B cell (primary cell): ENCODE results near the gene PRKCZ. TPM values are rescaled to one million over a fixed set of nuclear protein-coding genes. Genes with fewer than 3 reads are reported as not detected.

Experiments
- ATAC-seq: fragments of 200-7000 bp; cut with Tn5 transposase; one replicate; pipeline ENCODE4 v1.10.0; 2021; ENCODE audit warnings: low read depth, mild to moderate bottlenecking, moderate number of reproducible peaks, moderate library complexity
- CTCF ChIA-PET: fragments of 350-600 bp; sonication (Branson Sonifier 250); formaldehyde crosslinking; loops from one replicate; lab custom pipeline; 2021; ENCODE audit warnings: antibody characterized with exemption, inconsistent platforms; lab: Charles Lee
- POLR2A ChIA-PET: fragments of 350-600 bp; sonication (Branson Sonifier 250); formaldehyde crosslinking; loops from one replicate; lab custom pipeline; 2021; ENCODE audit warnings: antibody characterized with exemption; lab: Charles Lee
- DNase-seq: peaks from one replicate; pipeline ENCODE4 v3.0.0; 2013
- H2AFZ ChIP-seq: 2 replicates; pipeline ENCODE4 v1.6.1; 2012; ENCODE audit warnings: mild to moderate bottlenecking, low read depth, low read length; ENCODE audit not compliant: insufficient read depth, poor library complexity, severe bottlenecking
- H3K27ac ChIP-seq, 2 donors: 1 replicate in 1 of 2; 2 replicates in 1 of 2; pipeline ENCODE4 v1.5.1; 2012 to 2013; ENCODE audit warnings: low read length in 2 of 2, mild to moderate bottlenecking in 2 of 2, moderate library complexity in 1 of 2
- H3K27me3 ChIP-seq, 4 experiments: fragments of 200-600 bp in 1 of 4; sonication (generic) in 1 of 4; replicated peaks in 1 of 4; 1 replicate in 2 of 4; 2 replicates in 2 of 4; pipeline versions ENCODE4 v1.6.1 to v1.7.0; 2013 to 2016; ENCODE audit warnings: low read length in 3 of 4, mild to moderate bottlenecking in 2 of 4, mixed read lengths in 1 of 4, moderate library complexity in 1 of 4; ENCODE audit not compliant: insufficient read depth in 4 of 4, control insufficient read depth in 3 of 4; ENCODE audit errors: control extremely low read depth in 1 of 4
- H3K36me3 ChIP-seq, 2 experiments: replicated peaks in 1 of 2; 1 replicate in 1 of 2; 2 replicates in 1 of 2; pipeline versions ENCODE4 v1.6.1 to v1.7.1; 2013; ENCODE audit warnings: low read length in 1 of 2; ENCODE audit not compliant: insufficient read depth in 2 of 2, control insufficient read depth in 1 of 2; ENCODE audit errors: control extremely low read depth in 1 of 2, extremely low read depth in 1 of 2
- H3K4me1 ChIP-seq, 2 donors: fragments of 200-600 bp in 1 of 2; sonication (generic) in 1 of 2; 1 replicate in 1 of 2; 2 replicates in 1 of 2; pipeline versions ENCODE4 v1.5.1 to v1.6.1; 2013 to 2017; ENCODE audit warnings: low read length in 2 of 2; ENCODE audit not compliant: control insufficient read depth in 2 of 2, insufficient read depth in 2 of 2
- H3K4me2 ChIP-seq: replicated peaks from 2 replicates; pipeline ENCODE3; 2012; ENCODE audit warnings: mild to moderate bottlenecking, low read depth, low read length; ENCODE audit not compliant: poor library complexity, severe bottlenecking
- H3K4me3 ChIP-seq, 5 experiments: fragments of 200-600 bp in 1 of 5; sonication (generic) in 1 of 5; 1 replicate in 3 of 5; 2 replicates in 2 of 5; pipeline versions ENCODE4 v1.5.1 to v1.7.0; 2011 to 2016; ENCODE audit warnings: low read length in 4 of 5, mild to moderate bottlenecking in 4 of 5, low read depth in 2 of 5, control low read depth in 1 of 5, moderate library complexity in 1 of 5; ENCODE audit not compliant: insufficient read depth in 1 of 5; ENCODE audit errors: control extremely low read depth in 1 of 5, extremely low read depth in 1 of 5
- H3K79me2 ChIP-seq: fragments of 200-600 bp; sonication (generic); one replicate; pipeline ENCODE4 v1.6.0; 2016; ENCODE audit warnings: low read length; ENCODE audit not compliant: control insufficient read depth, insufficient read depth
- H3K9ac ChIP-seq: fragments of 200-600 bp; sonication (generic); 2 replicates; pipeline ENCODE4 v1.6.1; 2017; ENCODE audit warnings: mild to moderate bottlenecking, low read length, moderate library complexity
- H3K9me3 ChIP-seq, 3 donors: one replicate each; pipeline versions ENCODE4 v1.6.1 to v1.7.1; 2013; ENCODE audit warnings: low read length in 2 of 3; ENCODE audit not compliant: control insufficient read depth in 2 of 3, insufficient read depth in 1 of 3; ENCODE audit errors: control extremely low read depth in 1 of 3
- H4K20me1 ChIP-seq: 2 replicates; pipeline ENCODE4 v1.6.0; 2012; ENCODE audit warnings: mild to moderate bottlenecking, low read length; ENCODE audit not compliant: insufficient read depth, control insufficient read depth, poor library complexity, severe bottlenecking
- H3K27ac Mint-ChIP-seq: one replicate; pipeline ENCODE4 v1.8.0; 2021; ENCODE audit warnings: mixed read lengths
- H3K27me3 Mint-ChIP-seq: one replicate; pipeline ENCODE4 v1.8.0; 2021; ENCODE audit warnings: mixed read lengths
- H3K4me1 Mint-ChIP-seq: one replicate; pipeline ENCODE4 v1.8.0; 2021; ENCODE audit warnings: mixed read lengths
- H3K4me3 Mint-ChIP-seq: one replicate; pipeline ENCODE4 v1.8.0; 2021; ENCODE audit warnings: mixed read lengths
- H3K9me3 Mint-ChIP-seq: one replicate; pipeline ENCODE4 v1.8.0; 2022; ENCODE audit warnings: mixed read lengths; ENCODE audit not compliant: insufficient read depth
- CTCF ChIP-seq: fragments of 200-600 bp; IDR thresholded peaks from one replicate; pipeline ENCODE4 v1.8.0; 2022; ENCODE audit warnings: antibody characterized with exemption, mild to moderate bottlenecking
- EZH2 ChIP-seq: IDR thresholded peaks from 2 replicates; pipeline ENCODE4 v1.6.1; 2012; ENCODE audit warnings: borderline replicate concordance, low read depth, mild to moderate bottlenecking, moderate library complexity, low read length; ENCODE audit not compliant: insufficient read depth, poor library complexity, severe bottlenecking
- WGBS: methylation state at CpG from one replicate; pipeline ENCODE4 v1.1.5; 2013; ENCODE audit warnings: missing lambda C conversion rate; ENCODE audit not compliant: insufficient coverage; 5-methylcytosine and 5-hydroxymethylcytosine counted together
- intact Hi-C: fragments of 100-400 bp; cut with micrococcal nuclease; formaldehyde crosslinking; loops from one replicate; pipeline ENCODE4 v1.10.0; 2022
- polyA plus RNA-seq: library from polyadenylated mRNA; depleted of rRNA; stranded (reverse); fragments of >200 nt; gene quantifications from 2 replicates; pipeline ENCODE4 v1.2.3, GENCODE V29; 2012
- total RNA-seq, 2 donors: library from RNA; stranded (reverse); fragments of 120-200 nt in 1 of 2; gene quantifications; 1 replicate in 1 of 2; 2 replicates in 1 of 2; pipeline versions ENCODE4 v1.2.3 to v1.2.4, GENCODE V29; 2013 to 2022

Gene PRKCZ
- total and polyA plus RNA-seq, 2 donors (not counting 1 experiment from before 2014, with no cell fraction given), result 17.9 to 53.2 TPM

DNA sequence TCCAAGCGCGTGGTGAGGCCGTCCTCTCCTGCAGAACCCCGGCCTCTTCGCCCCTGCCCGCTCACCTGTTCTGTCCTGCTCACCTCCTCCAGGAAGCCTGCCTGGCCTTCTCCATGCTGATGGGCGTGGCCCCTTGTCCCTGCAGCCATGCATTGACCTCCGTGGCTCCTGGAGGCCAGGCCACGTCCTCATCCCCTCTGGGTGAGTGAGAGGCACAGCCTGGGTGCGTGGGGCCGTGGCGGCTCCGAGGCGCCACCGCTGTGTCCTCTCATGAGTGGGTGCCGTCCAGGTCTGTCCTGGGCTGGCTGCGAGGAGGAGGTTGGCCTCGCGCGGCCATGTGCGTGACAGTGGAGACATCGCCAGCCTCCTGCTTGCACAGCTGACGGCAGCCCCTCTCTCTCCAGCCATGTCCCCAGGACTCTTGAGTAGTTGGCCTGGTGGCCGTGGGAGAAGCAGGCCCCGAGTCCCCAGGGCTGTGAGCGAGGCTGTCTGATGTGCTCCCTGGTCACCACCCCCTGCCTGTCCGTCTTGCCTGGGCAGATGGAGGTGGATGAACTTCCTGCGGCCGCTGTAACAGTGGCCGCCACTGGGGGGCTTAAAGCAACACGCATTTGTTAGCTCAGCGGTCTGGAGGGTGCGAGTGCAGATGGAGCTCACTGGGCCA, 58.1 kb downstream of the PRKCZ start:
- H3K79me2 ChIP-seq, result peaks cover 6% of the 10 kb centered on the region
- no peak overlapping the region for H3K4me2 ChIP-seq
- no peak overlapping the region for H3K9ac ChIP-seq
- no peak overlapping the region for H3K27ac ChIP-seq
- H2AFZ ChIP-seq, result no peak overlapping the region
- Mint-ChIP-seq H3K27ac (peak overlapping the region; percentile 3), H3K4me3 (no peak overlapping the region), H3K4me1 (peaks cover 12% of the 10 kb centered on the region), H3K27me3 (no peaks in the 10 kb centered on the region), H3K9me3 (no peaks in the 10 kb centered on the region)
- H3K27me3 ChIP-seq, result no peaks in the 10 kb centered on the region
- intact Hi-C loops, result no loop called here
- H3K9me3 ChIP-seq, result no peaks in the 10 kb centered on the region
- TF ChIP-seq EZH2 (no peak), CTCF (no peak)
- ChIA-PET POLR2A (interaction anchor here (0.6 kb wide), 1 partner anchor 61 kb away, joined by 5 read pairs; no protein-coding TSS in a partner anchor), CTCF (interaction anchor here (1.6 to 2.3 kb wide), 2 partner anchors 32 to 66 kb away, joined by 7 to 24 read pairs; no protein-coding TSS in a partner anchor)
- H3K4me1 ChIP-seq, result peaks cover 16 to 19% of the 10 kb centered on the region in 2 donors
- H3K4me3 ChIP-seq, result no peak overlapping the region
- 93% methylated on average over 33 of the region's 33 CpGs for WGBS
- no peaks in the 10 kb centered on the region for H4K20me1 ChIP-seq
- DNase-seq (no peak), ATAC-seq (peak; percentile 18)
- H3K36me3 ChIP-seq, result peaks cover 0 to 4% of the 10 kb centered on the region in 2 experiments
